GM21390 (cell line): ENCODE results near the gene ZNF213.
A peak's percentile ranks its signal among the peaks of the same experiment; 100 is the strongest.

ENCODE experiments used
- ATAC-seq: cut with Tn5 transposase; IDR thresholded peaks from one replicate; pipeline ENCODE4 v1.9.1; 2021; ENCODE audit not compliant: unreplicated experiment

ZNF213 gene

GRCh38 chr16:3134338-3135125 is at the start of gene ZNF213:
TSS of gene ZNF213 (plus strand) at chr16:3135029. CDS start at chr16:3137281, 2,252 bp downstream.
- peak; percentile 83 for ATAC-seq

- no peak for ATAC-seq
Observed at GRCh38 chr16:3085868-3086595, 48.8 kb upstream of the ZNF213 start.

GRCh38 chr16:3086596-3087242 is 48.1 kb upstream of the ZNF213 start:
- ATAC-seq = no peak

- ATAC-seq = no peak
Observed at GRCh38 chr16:3087243-3088235, 47.3 kb upstream of the ZNF213 start.

GRCh38 chr16:3088450-3088849 is 46.4 kb upstream of the ZNF213 start:
- ATAC-seq = no peak

DNA sequence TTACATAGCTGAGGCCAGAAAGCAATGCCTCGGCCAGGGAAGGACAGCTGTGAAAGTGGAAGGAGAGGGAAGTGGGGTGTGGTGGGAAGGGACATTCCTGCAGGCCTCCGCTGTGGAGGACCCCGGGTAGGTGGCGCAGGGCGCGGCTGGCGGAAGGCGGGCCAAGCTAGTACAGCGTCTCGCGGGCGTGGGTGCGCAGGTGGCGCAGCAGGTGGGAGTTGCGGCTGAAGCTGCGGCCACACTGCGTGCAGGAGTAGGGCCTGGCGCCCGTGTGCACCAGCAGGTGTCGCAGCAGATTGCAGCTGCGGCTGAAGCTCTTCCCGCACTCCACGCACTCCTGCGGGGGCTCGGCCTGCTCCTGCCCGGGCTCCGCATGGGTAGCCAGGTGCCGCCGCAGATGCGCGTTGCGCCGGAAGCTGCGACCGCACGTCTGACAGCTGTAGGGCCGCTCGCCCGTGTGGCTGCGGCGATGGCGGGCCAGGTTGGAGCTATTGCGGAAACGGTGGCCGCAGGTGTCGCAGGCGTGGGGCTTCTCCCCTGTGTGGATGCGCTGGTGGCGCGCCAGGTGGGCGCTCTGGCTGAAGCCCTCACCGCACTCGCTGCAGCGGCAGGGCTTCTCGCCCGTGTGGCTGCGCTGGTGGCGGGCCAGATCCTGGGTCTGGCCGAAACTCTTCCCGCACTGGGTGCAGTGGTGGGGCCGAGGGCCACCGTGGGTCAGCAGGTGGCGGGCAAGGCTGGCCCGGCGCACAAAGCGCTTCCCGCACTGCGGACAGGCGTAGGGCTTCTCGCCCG is 45.7 kb upstream of the ZNF213 start:
- no peak for ATAC-seq

DNA sequence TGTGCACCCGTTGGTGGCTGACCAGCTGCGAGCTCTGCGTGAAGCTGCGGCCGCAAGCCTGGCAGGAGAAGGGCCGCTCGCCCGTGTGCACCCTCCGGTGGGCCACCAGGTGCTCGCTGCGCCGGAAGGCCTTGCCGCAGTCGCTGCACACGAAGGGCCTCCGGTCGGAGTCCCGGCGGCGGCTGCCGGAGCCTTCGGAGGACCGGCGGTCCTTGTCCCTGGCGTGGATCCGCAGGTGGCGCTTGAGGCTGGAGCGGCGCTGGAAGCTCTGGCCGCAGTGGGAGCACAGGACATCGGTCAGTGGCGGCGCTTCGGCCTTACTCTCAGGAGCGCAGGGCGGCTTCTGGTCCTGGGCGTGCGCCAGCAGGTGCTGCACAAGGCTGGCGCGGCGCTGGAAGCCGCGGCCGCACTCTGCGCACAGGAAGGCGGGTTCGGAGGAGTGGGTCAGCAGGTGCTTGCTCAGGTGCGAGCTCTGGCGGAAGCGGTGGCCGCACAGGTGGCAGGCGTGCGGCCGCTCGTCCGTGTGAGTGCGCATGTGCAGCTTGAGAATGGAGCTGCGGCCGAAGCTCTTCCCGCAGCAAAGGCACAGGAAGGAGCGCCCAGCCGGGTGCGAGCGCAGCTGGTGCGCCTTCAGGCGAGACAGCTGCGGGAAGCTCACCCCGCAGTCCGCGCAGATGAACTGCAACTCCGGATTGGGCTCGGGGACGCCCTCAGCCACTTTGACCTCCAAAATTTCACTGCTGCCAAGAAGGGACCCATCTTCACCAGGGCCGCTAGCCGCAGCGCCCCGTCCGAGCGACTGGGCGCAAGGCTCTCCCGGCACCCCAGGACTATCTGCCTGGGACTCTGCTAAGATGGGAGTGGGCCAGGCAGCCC is 44.9 kb upstream of the ZNF213 start:
- ATAC-seq = no peak

GRCh38 chr16:3091551-3091950 is 43.3 kb upstream of the ZNF213 start:
- ATAC-seq = no peak

DNA sequence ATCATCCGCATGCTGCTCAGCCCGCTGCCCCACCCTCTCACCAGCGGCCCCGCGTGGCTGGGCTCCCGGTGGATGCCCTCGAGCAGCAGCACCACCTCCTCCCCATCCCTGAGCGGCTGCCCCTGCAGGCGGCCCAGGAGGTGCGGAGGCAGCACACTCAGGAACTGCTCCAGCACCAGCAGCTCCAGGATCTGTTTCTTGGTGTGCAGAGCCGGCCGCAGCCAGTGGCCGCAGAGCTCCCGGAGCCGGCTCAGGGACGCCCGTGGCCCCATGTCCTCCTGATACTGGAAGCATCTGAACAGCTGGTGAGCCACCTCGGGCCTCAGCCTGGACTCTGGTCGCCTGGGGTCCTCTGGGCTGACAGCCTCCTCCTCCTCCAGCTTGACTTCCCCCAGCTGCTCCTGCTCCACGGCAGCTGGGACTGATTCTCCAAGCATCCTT is 42.3 kb upstream of the ZNF213 start:
- ATAC-seq = no peak

DNA sequence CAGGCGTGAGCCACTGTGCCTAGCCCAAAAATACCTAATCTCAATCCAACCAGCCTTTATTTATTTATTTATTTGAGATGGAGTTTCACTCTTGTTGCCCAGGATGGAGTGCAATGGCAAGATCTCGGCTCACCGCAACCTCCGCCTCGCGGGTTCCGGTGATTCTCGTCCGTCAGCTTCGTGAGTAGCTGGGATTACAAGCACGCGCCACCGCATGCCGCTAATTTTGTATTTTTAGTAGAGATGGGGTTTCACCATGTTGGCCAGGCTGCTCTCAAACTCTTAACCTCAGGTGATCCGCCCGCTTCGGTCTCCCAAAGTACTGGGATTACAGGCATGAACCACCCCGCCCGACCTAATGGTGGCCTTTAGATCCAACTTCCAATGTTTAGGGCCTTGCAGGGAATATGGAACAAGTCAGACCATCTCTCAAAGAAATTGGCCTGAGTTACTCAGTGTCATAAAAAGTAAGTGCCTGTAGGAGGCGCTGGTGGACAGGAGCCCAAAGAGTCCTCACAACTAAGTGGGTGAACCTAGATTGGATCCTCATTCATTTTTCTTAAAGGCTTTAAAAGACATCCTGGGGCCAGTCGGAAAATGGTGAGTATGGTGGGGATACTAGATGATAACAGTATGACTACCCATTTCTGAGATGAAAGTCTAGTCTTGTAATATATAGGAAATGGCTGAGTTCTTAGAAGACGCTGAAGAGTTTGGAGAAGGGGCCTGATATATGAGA is 40.4 kb upstream of the ZNF213 start:
- no peak for ATAC-seq

DNA sequence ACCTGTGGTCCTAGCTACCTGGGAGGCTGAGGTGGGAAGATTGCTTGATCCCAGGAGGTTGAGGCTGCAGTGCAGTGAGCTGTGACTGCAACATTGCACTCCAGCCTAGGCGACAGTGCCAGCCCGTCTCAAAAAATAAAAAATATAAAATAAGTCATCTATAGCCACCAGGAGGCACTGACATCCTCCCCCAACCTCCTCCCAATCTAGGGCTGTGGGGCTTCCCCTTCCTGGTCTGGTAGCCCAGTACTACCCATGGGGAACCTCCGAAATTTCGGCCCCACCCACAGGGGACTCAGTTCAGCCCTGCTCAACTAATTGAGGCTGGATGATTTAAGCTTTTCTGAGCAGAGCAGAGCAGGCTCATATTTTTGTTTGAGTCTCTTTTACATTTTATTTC is 39.0 kb upstream of the ZNF213 start:
- no peak for ATAC-seq

DNA sequence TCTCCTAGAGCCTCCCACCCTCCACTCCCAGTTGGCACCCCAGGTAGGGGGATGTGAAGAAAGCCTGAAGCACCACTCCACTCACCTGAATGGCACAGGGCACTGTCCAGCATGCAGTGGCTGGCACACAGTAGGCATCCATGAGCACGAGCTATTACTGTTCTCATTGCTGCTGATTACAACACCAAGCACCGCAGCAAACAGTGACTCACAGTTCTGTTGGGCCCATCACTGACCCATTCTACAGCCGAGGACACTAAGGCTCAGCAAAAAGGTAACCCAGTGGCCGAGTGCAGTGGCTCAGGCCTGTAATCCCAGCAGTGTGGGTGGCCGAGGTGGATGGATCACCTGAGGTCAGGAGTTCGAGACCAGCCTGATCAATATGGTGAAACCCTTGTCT is 38.5 kb upstream of the ZNF213 start:
- no peak for ATAC-seq

DNA sequence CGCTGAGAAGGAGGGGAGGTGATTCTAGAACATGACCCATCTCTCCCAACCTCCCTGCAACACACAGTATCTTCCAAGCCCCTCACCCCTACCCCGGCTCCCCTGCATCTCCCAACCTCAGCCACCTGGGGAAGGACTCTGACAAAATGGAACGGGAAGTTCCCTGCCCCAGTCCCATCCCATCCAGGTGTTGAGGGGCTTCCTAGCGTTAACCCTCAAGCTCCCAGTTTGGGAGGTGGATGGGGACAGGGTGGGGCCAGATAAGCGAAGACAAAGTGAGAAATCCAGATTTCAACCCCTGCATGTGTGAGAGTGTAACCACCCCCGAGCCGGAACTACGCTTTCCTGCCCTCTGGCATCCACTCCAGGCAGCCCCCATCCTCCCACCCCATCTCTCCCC is 37.6 kb upstream of the ZNF213 start:
- no peak for ATAC-seq

DNA sequence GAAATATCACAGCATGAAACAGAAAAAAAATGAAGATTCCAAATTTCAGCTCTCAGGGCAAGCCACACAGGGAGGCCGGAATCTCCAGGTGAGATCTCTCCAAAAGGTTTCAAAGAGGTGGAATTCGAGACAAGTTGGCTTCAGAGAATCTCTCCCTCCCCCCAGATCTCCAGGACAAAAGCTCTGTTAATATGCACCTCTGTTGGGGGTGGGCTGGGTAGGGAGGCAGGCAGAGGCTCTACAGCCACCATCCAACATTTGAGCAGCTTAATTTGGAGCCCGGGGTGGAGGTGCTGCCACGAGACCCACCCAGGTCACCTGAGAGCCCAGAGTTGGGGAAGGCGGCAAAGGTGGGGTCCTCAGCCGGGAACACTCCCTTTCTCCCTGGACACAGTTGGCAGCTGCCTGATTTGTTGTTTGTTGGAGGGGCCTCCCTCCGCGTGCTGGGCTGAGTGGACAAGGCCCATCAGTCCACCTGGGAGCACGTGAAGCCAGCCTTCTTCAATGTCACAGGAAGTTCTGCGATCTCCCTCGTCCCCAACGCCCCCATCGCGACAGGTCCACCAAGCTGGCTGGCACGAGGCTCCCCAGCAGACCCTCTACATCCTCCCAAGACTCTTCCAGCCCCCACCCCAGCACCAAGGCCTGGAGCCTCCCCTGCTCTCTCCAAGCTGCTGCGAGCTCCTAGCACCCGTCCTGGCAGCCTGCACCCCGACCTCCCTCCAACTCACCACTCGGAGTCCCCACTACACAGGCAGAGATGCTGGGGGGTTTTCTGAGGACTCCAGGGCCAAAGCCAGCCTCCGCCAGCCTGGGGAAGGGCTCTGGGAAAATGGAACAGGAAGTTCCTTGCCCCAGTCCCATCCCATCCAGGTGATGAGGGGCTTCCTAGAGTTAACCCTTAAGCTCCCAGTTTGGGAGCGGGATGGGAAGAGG is 36.1 kb upstream of the ZNF213 start, which contains the start of gene ZSCAN10:
ZSCAN10 (minus strand) TSS at position 836 of the 936 bp plus-strand sequence. CDS start 6,357 bp downstream, outside the sequence.
- no peak for ATAC-seq

- ATAC-seq = no peak
Observed at GRCh38 chr16:3099395-3099731, 35.5 kb upstream of the ZNF213 start.

DNA sequence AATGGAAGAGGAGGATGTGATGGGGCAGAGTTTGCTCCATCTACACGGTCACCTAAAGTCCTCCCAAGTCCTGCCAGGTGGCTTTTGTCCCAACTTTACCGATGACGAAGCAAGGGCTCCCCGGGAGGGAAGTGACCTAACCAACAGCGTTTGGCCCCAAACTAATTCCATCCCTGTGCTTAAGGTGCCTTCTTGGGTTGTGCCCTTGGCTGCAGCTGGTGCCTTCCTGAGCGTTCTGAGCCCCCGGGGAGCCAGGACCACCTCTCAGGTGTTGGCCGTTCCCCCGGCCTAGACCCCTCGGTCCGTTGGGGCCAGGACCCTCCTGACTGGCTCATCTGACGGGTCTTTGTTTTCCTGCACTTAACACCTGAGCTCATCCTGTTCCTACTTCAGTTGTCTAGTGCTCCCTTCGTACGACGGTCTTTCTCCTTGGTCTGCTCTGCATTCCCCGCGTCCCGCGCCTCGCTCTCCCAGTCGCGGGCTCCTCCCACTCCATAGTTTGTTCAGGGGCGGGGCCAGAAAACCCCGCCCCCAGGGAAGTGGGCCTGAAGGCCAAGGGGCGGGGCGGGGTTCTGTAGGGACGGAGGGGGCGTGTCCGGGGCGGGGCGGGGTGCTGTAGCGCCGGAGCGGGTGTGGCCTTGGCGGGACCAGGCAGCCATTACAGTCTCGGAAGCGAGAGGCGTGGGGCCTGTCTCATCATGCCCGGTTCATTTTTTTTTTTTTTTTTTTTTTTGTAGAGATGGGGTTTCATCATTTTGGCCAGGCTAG is 34.9 kb upstream of the ZNF213 start:
- no peak for ATAC-seq
